H1 (cell line): ENCODE results near the gene CDKL5. TPM values are rescaled to one million over a fixed set of nuclear protein-coding genes. Genes with fewer than 3 reads are reported as not detected.

Experiments
- CTCF ChIA-PET: fragments of 300-600 bp; sonication (Branson Sonifier 250); formaldehyde crosslinking; loops from one replicate; lab custom pipeline; 2021; ENCODE audit not compliant: partially characterized antibody; lab: Charles Lee
- POLR2A ChIA-PET: fragments of 300-600 bp; sonication (Branson Sonifier 250); formaldehyde crosslinking; loops from one replicate; lab custom pipeline; 2021; ENCODE audit warnings: inconsistent platforms; ENCODE audit not compliant: partially characterized antibody; lab: Charles Lee
- DNase-seq, 2 experiments: peaks; one replicate each; pipeline versions ENCODE4 v3.0.0 to v3.0.0-alpha.2; 2010 to 2022; ENCODE audit warnings: low spot score in 2 of 2, low read depth in 1 of 2, mixed read lengths in 1 of 2
- FAIRE-seq: peaks from 2 replicates; lab custom pipeline; 2011; peaks lifted over from hg19 to GRCh38; lab: Jason Lieb, UNC
- H2AFZ ChIP-seq: 2 replicates; pipeline ENCODE4 v1.8.1; 2012; ENCODE audit warnings: low read length, inconsistent platforms
- H2AK5ac ChIP-seq: 2 replicates; pipeline ENCODE4 v1.6.1; 2013; ENCODE audit warnings: low read depth, low read length
- H2BK120ac ChIP-seq: replicated peaks from 2 replicates; pipeline ENCODE3; 2013; ENCODE audit warnings: low read depth, low read length, inconsistent platforms
- H2BK12ac ChIP-seq: 2 replicates; pipeline ENCODE4 v1.6.1; 2013; ENCODE audit warnings: low read depth, low read length
- H2BK15ac ChIP-seq: 2 replicates; pipeline ENCODE4 v1.6.1; 2013; ENCODE audit warnings: low read length
- H2BK20ac ChIP-seq: 2 replicates; pipeline ENCODE4 v1.6.1; 2013; ENCODE audit warnings: low read length
- H2BK5ac ChIP-seq: 2 replicates; pipeline ENCODE4 v1.6.1; 2013; ENCODE audit warnings: low read depth, low read length
- H3K14ac ChIP-seq: 2 replicates; pipeline ENCODE4 v1.6.1; 2013; ENCODE audit warnings: inconsistent platforms; ENCODE audit not compliant: insufficient read length
- H3K18ac ChIP-seq: 2 replicates; pipeline ENCODE4 v1.6.1; 2013; ENCODE audit warnings: low read length; ENCODE audit errors: extremely low read depth
- H3K23ac ChIP-seq: 2 replicates; pipeline ENCODE4 v1.6.1; 2013; ENCODE audit warnings: inconsistent platforms; ENCODE audit not compliant: insufficient read length
- H3K23me2 ChIP-seq: 2 replicates; pipeline ENCODE4 v1.6.1; 2013; ENCODE audit warnings: low read depth, low read length
- H3K27ac ChIP-seq: 2 replicates; pipeline ENCODE4 v1.6.1; 2011; ENCODE audit warnings: low read depth, low read length, inconsistent platforms
- H3K27me3 ChIP-seq, 4 experiments: replicated peaks in 1 of 4; 1 replicate in 1 of 4; 2 replicates in 3 of 4; pipeline versions ENCODE4 v1.6.1 to v1.8.1; 2011 to 2013; ENCODE audit warnings: low read length in 3 of 4, mild to moderate bottlenecking in 3 of 4, inconsistent platforms in 2 of 4, mixed read lengths in 2 of 4, moderate library complexity in 1 of 4; ENCODE audit not compliant: control insufficient read depth in 3 of 4, insufficient read depth in 3 of 4; ENCODE audit errors: extremely low read depth in 1 of 4
- H3K36me3 ChIP-seq, 4 experiments: 2 replicates each; pipeline versions ENCODE4 v1.6.1 to v1.8.1; 2011 to 2013; ENCODE audit warnings: mild to moderate bottlenecking in 4 of 4, low read length in 3 of 4, moderate library complexity in 2 of 4, control low read depth in 1 of 4, inconsistent platforms in 1 of 4; ENCODE audit not compliant: insufficient read depth in 4 of 4, control insufficient read depth in 2 of 4
- H3K4ac ChIP-seq: replicated peaks from 2 replicates; pipeline ENCODE3; 2013; ENCODE audit warnings: low read length, low read depth, mixed read lengths, inconsistent platforms; ENCODE audit not compliant: insufficient read length
- H3K4me1 ChIP-seq, 4 experiments: replicated peaks in 1 of 4; 1 replicate in 1 of 4; 2 replicates in 3 of 4; pipeline versions ENCODE4 v1.6.1 to v1.8.1; 2011 to 2013; ENCODE audit warnings: low read length in 3 of 4, inconsistent platforms in 2 of 4, mixed read lengths in 1 of 4; ENCODE audit not compliant: insufficient read depth in 4 of 4, control insufficient read depth in 3 of 4
- H3K4me2 ChIP-seq, 2 experiments: 2 replicates each; pipeline versions ENCODE4 v1.6.1 to v1.8.1; 2011 to 2013; ENCODE audit warnings: low read depth in 2 of 2, low read length in 2 of 2, control low read depth in 1 of 2, inconsistent platforms in 1 of 2, mild to moderate bottlenecking in 1 of 2; ENCODE audit not compliant: insufficient read depth in 1 of 2
- H3K4me3 ChIP-seq, 4 experiments: fragments of 200-600, 300-600 bp in 1 of 4; sonication (generic), shearing (Covaris generic), sonication (Bioruptor Twin) in 1 of 4; 2 replicates each; pipeline versions ENCODE4 v1.5.1 to v1.8.1; 2011 to 2016; ENCODE audit warnings: low read length in 4 of 4, low read depth in 3 of 4, control low read depth in 2 of 4, inconsistent platforms in 2 of 4, mild to moderate bottlenecking in 2 of 4, mixed read lengths in 1 of 4, moderate library complexity in 1 of 4; ENCODE audit not compliant: insufficient read depth in 2 of 4; ENCODE audit errors: extremely low read depth in 1 of 4
- H3K56ac ChIP-seq: replicated peaks from 2 replicates; pipeline ENCODE3; 2013; ENCODE audit warnings: low read depth, mild to moderate bottlenecking, mixed read lengths, low read length, inconsistent platforms; ENCODE audit not compliant: insufficient read length
- H3K79me1 ChIP-seq: 2 replicates; pipeline ENCODE4 v1.6.1; 2013; ENCODE audit warnings: low read depth, low read length, control low read depth
- H3K79me2 ChIP-seq, 2 experiments: 2 replicates each; pipeline versions ENCODE4 v1.6.1 to v1.8.1; 2012 to 2013; ENCODE audit warnings: low read length in 2 of 2, mild to moderate bottlenecking in 2 of 2, inconsistent platforms in 1 of 2; ENCODE audit not compliant: insufficient read depth in 2 of 2, control insufficient read depth in 1 of 2
- H3K9ac ChIP-seq, 4 experiments: replicated peaks in 1 of 4; 1 replicate in 1 of 4; 2 replicates in 3 of 4; pipeline versions ENCODE4 v1.6.1 to v1.8.1; 2011 to 2013; ENCODE audit warnings: low read depth in 3 of 4, low read length in 3 of 4, control low read depth in 2 of 4, mild to moderate bottlenecking in 2 of 4, moderate library complexity in 2 of 4, inconsistent platforms in 1 of 4; ENCODE audit errors: extremely low read depth in 1 of 4
- H3K9me3 ChIP-seq, 2 experiments: 2 replicates each; pipeline versions ENCODE4 v1.6.1 to v1.8.1; 2012 to 2013; ENCODE audit warnings: mild to moderate bottlenecking in 2 of 2, moderate library complexity in 2 of 2, control low read depth in 1 of 2, inconsistent platforms in 1 of 2, low read depth in 1 of 2, low read length in 1 of 2, mixed read lengths in 1 of 2; ENCODE audit not compliant: insufficient read depth in 2 of 2
- H4K20me1 ChIP-seq, 2 experiments: replicated peaks in 1 of 2; 2 replicates each; pipeline versions ENCODE3 to v1.8.1; 2011 to 2013; ENCODE audit warnings: inconsistent platforms in 2 of 2, low read length in 2 of 2, mild to moderate bottlenecking in 1 of 2; ENCODE audit not compliant: insufficient read depth in 2 of 2, control insufficient read depth in 1 of 2
- H4K5ac ChIP-seq: 2 replicates; pipeline ENCODE4 v1.6.1; 2013; ENCODE audit warnings: low read length, low read depth, mixed read lengths, inconsistent platforms; ENCODE audit not compliant: insufficient read length
- H4K8ac ChIP-seq: 2 replicates; pipeline ENCODE4 v1.8.0; 2013; ENCODE audit warnings: mild to moderate bottlenecking, moderate library complexity, low read length, inconsistent platforms; ENCODE audit not compliant: insufficient read depth; ENCODE audit errors: extremely low read depth
- H4K91ac ChIP-seq: replicated peaks from 2 replicates; pipeline ENCODE3; 2013; ENCODE audit warnings: low read length, mixed read lengths, inconsistent platforms; ENCODE audit not compliant: insufficient read length
- CBX5 ChIP-seq: fragments of 300-800, 300-1000 bp; sonication (generic); IDR thresholded peaks from 2 replicates; pipeline ENCODE4 v1.7.1; 2016; ENCODE audit warnings: antibody characterized with exemption, low read length, low read depth
- CTBP2 ChIP-seq: IDR thresholded peaks from 2 replicates; pipeline ENCODE4 v1.7.0; 2011; ENCODE audit warnings: borderline replicate concordance, mild to moderate bottlenecking, moderate library complexity, mixed read lengths, low read length; ENCODE audit not compliant: insufficient read depth, insufficient read length
- JUN ChIP-seq: IDR thresholded peaks from 2 replicates; pipeline ENCODE4 v1.6.1; 2011; ENCODE audit warnings: low read depth, mild to moderate bottlenecking, improper control_type of control experiment, low read length
- JUND ChIP-seq: IDR thresholded peaks from 2 replicates; pipeline ENCODE4 v1.6.1; 2011; ENCODE audit warnings: mild to moderate bottlenecking, improper control_type of control experiment, low read length
- KDM1A ChIP-seq: fragments of 200-600, 300-600 bp; sonication (generic); IDR thresholded peaks from 2 replicates; pipeline ENCODE4 v1.7.1; 2016; ENCODE audit warnings: mild to moderate bottlenecking, low read length, borderline replicate concordance
- POLR2A ChIP-seq, 2 experiments: IDR thresholded peaks; 1 replicate in 1 of 2; 2 replicates in 1 of 2; pipeline ENCODE4 v1.6.1; 2011; ENCODE audit warnings: low read depth in 2 of 2, low read length in 2 of 2, mild to moderate bottlenecking in 2 of 2; ENCODE audit errors: control extremely low read depth in 1 of 2
- RXRA ChIP-seq: IDR thresholded peaks from 2 replicates; pipeline ENCODE4 v1.6.1; 2011; ENCODE audit warnings: low read depth, mild to moderate bottlenecking, low read length, moderate library complexity; ENCODE audit not compliant: insufficient read depth
- SAP30 ChIP-seq: fragments of 300-600 bp; sonication (generic); IDR thresholded peaks from 2 replicates; pipeline ENCODE4 v1.7.1; 2012; ENCODE audit warnings: low read length, moderate library complexity, mild to moderate bottlenecking, inconsistent platforms; ENCODE audit not compliant: insufficient read depth, insufficient replicate concordance
- SP2 ChIP-seq: IDR thresholded peaks from 2 replicates; pipeline ENCODE4 v1.6.1; 2012; ENCODE audit warnings: mild to moderate bottlenecking, low read length, inconsistent platforms
- SP4 ChIP-seq: IDR thresholded peaks from 2 replicates; pipeline ENCODE4 v1.6.1; 2012; ENCODE audit warnings: low read length, inconsistent platforms
- TBP ChIP-seq: IDR thresholded peaks from 2 replicates; pipeline ENCODE4 v1.6.1; 2011; ENCODE audit warnings: low read depth, low read length, improper control_type of control experiment
- TCF12 ChIP-seq: IDR thresholded peaks from 2 replicates; pipeline ENCODE4 v1.6.1; 2011; ENCODE audit warnings: low read depth, mild to moderate bottlenecking, low read length
- WGBS, 2 experiments: shearing (Covaris generic) in 1 of 2; methylation state at CpG; one replicate each; pipeline versions ENCODE4 v1.1.6 to v1.1.7; 2013 to 2015; ENCODE audit warnings: low lambda C conversion rate in 2 of 2, mixed read lengths in 2 of 2, inconsistent platforms in 1 of 2, low coverage in 1 of 2, missing lambda C conversion rate in 1 of 2; ENCODE audit not compliant: insufficient replicate concordance in 2 of 2, insufficient coverage in 1 of 2, insufficient read length in 1 of 2; ENCODE audit errors: extremely low coverage in 1 of 2, missing lambda C conversion rate in 1 of 2; 5-methylcytosine and 5-hydroxymethylcytosine counted together
- polyA plus RNA-seq, 7 experiments: library from polyadenylated mRNA; depleted of rRNA in 3 of 7; stranded (reverse) in 5 of 7; unstranded in 2 of 7; fragments of >200 nt in 5 of 7; fragments of 200-250 nt in 2 of 7; gene quantifications; 1 replicate in 5 of 7; 2 replicates in 1 of 7; 4 replicates in 1 of 7; pipeline versions ENCODE4 v1.2.1 to v1.2.3, GENCODE V29; 2011 to 2013; ENCODE audit warnings: missing spikeins in 2 of 7, mixed read lengths in 2 of 7
- total RNA-seq: library from RNA; stranded (reverse); fragmentation: NEBNext Ultra II Directional; extraction: Animal tissue kit (Norgen Biotek cat#: 25700); gene quantifications from 2 replicates; pipeline ENCODE4 v1.2.1, GENCODE V29; 2021
- TF ChIP-seq, protein P1 (sequence below): IDR thresholded peaks from 2 replicates; pipeline ENCODE4 v1.6.1; 2012; ENCODE audit warnings: inconsistent platforms

The CDKL5 gene
- total and polyA plus RNA-seq, 2 of the 8 experiments (the other 6 are each of a cell fraction or from before 2014, with no cell fraction given), result 5.5 to 15.6 TPM

DNA sequence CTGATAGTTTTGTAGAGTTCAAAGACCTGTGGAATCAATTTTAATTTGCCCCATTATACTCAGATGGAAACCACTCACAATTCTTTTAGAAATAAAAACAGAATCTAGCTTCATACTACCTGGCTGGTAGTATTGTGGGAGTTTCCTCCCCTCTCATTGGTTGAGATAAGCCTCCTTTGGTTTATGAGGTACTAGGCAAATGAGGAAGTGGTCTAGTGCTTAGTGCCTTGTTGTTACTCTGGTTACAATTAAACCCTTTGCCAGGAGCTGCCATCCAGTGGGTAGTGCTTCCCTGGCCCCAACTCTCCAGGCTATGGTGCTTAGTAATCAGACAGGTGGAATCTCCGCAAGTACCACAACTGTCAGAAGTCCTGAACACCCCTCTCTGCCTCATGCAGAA lies 118.3 kb downstream of the CDKL5 start:
- Histone ChIP-seq H3K4me3 (no peak overlapping the region), H3K79me1 (no peaks in the 10 kb centered on the region), H3K36me3 (no peaks in the 10 kb centered on the region), H2BK20ac (no peak overlapping the region), H3K27ac (no peak overlapping the region), H4K91ac (no peak overlapping the region), H2AFZ (no peak overlapping the region), H3K23ac (no peak overlapping the region), H2BK12ac (no peak overlapping the region), H4K20me1 (peaks cover 0 to 6% of the 10 kb centered on the region in 2 experiments), H2BK15ac (no peak overlapping the region), H3K14ac (no peak overlapping the region), H2AK5ac (no peak overlapping the region), H3K27me3 (no peaks in the 10 kb centered on the region), H3K18ac (no peak overlapping the region), H3K9ac (no peak overlapping the region), H2BK120ac (no peak overlapping the region), H3K4me2 (no peak overlapping the region), H2BK5ac (no peak overlapping the region), H3K9me3 (no peaks in the 10 kb centered on the region), H4K5ac (no peak overlapping the region), H3K23me2 (no peaks in the 10 kb centered on the region), H4K8ac (no peak overlapping the region), H3K4me1 (peaks cover 0 to 2% (median 0%) of the 10 kb centered on the region in 4 experiments; a peak in 1 of 7 replicates), H3K4ac (no peak overlapping the region), H3K56ac (no peak overlapping the region), H3K79me2 (no peaks in the 10 kb centered on the region; a peak in 1 of 4 replicates)
- FAIRE-seq (no peak), DNase-seq (no peak)
- WGBS, 2 experiments, result 100% methylated on average over 1 of the region's 1 CpG; no CpG with 5 or more reads in 1 of the 2 experiments
- CTCF ChIA-PET, result no interaction called here
- POLR2A ChIA-PET, result no interaction called here
- TF ChIP-seq RXRA, result no peak
- no peak for TF ChIP-seq KDM1A
- no peak for TF ChIP-seq TCF12
- TF ChIP-seq SP4, result no peak
- no peak for TF ChIP-seq CBX5
- no peak for TF ChIP-seq SP2
- TF ChIP-seq JUN, result no peak
- TF ChIP-seq CTBP2, result no peak
- TF ChIP-seq TBP, result no peak
- TF ChIP-seq JUND, result no peak
- TF ChIP-seq, protein P1, sequence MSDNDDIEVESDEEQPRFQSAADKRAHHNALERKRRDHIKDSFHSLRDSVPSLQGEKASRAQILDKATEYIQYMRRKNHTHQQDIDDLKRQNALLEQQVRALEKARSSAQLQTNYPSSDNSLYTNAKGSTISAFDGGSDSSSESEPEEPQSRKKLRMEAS, result no peak
- no peak for TF ChIP-seq SAP30
- TF ChIP-seq POLR2A (IDR thresholded peaks at IDR 0.05; ENCODE audit: control extremely low read depth in 1 of 2, low read depth in 2 of 2, low read length in 2 of 2), result no peak
